ENCODE results near the gene SLC8A2.
A peak's percentile ranks its signal among the peaks of the same experiment; 100 is the strongest.

Gene SLC8A2, protein sequence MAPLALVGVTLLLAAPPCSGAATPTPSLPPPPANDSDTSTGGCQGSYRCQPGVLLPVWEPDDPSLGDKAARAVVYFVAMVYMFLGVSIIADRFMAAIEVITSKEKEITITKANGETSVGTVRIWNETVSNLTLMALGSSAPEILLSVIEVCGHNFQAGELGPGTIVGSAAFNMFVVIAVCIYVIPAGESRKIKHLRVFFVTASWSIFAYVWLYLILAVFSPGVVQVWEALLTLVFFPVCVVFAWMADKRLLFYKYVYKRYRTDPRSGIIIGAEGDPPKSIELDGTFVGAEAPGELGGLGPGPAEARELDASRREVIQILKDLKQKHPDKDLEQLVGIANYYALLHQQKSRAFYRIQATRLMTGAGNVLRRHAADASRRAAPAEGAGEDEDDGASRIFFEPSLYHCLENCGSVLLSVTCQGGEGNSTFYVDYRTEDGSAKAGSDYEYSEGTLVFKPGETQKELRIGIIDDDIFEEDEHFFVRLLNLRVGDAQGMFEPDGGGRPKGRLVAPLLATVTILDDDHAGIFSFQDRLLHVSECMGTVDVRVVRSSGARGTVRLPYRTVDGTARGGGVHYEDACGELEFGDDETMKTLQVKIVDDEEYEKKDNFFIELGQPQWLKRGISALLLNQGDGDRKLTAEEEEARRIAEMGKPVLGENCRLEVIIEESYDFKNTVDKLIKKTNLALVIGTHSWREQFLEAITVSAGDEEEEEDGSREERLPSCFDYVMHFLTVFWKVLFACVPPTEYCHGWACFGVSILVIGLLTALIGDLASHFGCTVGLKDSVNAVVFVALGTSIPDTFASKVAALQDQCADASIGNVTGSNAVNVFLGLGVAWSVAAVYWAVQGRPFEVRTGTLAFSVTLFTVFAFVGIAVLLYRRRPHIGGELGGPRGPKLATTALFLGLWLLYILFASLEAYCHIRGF

DNA sequence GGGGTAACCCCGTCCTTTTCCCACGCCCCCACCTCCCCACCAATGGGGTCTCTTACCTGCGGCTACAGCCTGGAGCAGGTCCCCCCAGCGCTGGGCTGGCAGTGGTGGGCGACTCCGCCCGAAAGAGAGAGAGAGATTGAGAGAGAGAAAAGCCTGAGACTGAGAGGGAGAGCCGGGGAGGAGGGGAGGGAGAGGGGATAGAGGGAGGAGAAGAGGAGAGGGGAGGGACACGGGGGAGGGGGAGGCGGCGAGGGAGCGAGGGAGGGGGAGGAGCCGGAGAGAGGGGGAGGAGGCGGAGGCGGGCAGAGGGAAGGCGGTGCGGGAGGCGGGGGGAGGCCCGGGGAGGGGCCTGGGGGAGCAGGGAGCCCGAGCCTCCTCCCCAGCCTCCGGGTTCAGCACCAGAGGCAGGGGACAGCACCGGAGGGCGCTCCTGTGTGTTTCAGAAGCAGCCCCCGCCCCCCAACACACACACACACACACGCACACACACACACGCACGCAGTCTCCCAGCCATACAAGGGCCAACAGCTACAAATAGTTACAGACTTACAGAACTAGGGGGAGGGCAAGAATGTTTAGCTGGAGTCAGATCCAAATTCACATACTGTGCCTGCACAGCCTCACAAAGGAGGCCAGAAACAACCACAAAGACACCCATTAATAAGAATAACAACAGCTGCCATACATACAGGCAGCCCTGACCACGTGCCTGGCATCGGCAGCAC, at the start of gene SLC8A2:
SLC8A2 (minus strand) TSS at position 161 of the 725 bp plus-strand sequence. CDS start 5,490 bp downstream, outside the sequence.
- DNase-seq = peak; percentile 20

DNA sequence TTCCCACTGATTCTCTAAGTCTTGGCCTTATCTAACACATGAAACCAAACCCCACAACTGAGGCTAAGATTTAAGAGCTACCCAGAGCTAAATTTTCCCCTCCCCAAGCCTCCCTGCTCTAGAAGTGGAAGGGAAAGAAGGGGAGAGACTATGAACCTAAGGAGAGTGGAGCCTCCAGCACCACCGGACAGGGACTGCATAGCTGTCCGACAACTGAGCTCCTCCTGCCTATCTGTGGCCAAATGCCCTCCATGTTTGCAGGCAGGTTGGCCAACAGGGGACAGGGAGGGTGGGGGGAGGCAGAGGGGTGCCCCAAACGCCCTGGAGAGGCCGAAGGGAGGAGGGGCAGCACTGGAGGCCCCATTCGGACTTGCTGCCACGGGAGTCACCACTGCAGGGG, 49.1 kb upstream of the SLC8A2 start:
- no peak for DNase-seq

DNA sequence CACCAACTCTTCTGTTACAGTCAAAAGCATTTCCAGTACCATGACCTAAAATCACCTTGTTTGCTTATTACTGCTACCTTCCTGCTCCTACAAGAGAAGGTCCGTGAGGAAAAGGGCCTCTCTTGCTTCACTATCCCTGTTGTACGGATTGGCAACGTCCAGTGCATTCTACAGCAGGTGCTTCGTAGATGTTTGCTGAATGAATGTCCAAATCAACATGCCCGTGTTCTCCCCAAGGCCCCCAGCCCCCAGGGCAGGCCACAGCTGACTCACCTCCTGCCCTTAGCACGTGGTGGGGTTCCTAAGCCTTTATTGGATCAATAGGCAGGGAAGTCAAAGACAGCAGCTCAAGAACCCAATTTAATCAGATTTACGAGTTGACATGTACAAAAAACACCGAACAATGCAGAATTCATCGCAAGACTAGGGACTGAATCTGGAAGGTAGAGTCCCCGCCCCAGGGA, 48.7 kb upstream of the SLC8A2 start:
- DNase-seq = no peak

DNA sequence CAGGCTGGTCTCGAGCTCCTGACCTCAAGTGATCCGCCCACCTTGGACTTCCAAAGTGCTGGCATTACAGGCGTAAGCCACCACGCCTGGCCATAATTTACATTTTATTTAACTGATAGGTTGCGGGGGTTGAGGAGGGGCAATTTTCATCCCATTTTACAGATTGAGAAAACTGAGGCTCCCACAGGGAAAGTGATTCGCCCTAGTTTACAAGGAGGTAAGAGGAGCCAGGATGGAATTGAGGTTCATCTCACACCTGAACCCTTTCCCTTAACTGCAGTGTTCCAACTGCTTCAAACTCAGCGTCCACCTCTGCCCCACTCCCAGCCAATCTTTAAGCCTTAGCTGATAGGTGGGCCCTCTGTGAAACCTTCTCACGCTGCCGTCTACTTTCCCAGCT, 47.2 kb upstream of the SLC8A2 start:
- no peak for DNase-seq

DNA sequence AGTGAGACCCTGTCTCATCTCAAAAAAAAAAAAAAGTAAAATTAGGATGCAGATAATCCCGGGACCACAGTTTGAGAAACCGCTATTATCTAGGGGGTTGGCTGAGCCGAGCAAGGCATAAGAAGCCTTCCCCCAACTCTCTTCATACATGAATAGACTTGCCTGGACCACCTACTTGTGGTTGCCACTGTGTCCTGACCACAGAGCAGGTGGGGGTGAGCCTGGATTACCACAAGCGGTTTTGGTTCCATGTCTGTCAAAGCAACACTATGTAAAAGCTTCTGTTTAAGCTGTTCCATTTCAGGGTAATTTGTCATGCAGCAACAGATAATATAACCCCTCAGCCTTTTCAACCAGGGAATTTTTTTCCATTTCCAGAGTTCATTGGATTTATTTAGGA, 46.4 kb upstream of the SLC8A2 start:
- peak; percentile 26 for DNase-seq

DNA sequence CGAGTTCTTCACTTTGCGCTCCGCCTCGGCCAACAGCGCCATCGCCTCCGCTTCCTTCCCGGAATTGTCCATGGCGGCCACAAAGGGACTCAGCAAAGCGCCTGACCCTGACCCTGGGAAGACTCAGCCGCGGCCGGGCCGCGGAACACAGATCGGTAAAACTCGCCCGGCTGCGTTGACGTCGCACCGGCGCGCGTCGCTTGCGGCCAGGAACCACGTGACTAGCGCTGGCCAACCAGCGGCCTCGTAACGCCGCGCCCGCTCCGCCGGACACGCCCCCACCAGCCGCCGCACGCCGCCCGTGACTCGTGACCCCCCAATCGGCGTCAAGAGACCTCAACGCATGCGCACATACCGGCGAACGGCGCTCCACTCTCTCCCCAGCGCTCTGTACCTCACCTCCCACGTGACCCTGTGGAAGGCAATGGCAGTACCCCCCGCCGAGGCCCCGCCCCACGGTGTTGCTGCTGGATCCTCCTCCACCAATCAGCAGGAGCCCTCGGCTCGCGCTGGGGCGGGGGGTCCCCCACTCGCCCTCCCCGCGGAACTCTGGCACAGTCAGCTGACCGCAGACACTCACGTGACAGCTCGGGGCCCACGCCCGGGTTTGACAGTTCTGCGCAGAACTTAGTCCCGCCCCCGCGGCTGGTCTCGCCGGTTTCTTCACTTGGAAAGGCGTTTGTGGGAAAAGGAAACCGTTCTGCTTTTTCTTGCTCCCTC, 43.3 kb upstream of the SLC8A2 start, which contains the start of gene NAPA:
NAPA (minus strand) TSS at position 195 of the 720 bp plus-strand sequence; CDS start at position 72, 123 bp downstream.
- DNase-seq = peak; percentile 99

DNA sequence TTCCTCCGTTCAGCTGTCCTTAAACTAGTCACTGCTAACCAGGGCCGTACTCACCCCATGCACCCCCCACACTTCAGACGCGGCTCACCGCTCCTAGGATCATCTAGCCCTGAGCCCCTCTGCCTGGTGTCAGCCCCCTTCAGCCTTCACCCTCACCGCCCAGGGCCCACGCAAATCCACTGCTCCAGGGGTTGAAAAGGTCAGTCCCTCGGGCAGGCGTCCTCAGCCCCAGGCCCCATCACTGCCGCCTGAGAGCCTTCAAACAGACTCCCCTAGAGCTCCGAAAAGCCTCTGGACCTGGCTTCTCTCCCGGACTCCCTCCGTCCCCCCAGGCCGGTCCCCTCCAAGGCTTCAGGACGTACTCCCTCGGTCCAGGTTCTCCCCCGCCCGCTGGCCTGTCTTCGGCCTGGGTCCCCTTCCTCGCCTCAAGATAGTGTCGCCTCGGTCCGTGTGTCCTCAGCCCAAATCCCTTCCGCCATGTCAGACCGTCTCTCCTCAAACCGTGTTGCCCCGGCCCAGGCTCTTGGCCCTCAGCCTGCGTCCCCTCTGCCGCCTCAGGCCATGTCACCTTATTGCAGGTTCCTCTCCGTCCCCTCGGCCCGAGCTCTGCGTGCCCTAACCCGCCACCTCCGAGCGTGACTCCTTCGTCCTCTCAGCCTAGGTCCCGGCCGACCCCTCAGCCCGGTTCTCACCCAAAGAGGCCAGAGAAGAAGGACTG, 42.6 kb upstream of the SLC8A2 start:
- DNase-seq = no peak

DNA sequence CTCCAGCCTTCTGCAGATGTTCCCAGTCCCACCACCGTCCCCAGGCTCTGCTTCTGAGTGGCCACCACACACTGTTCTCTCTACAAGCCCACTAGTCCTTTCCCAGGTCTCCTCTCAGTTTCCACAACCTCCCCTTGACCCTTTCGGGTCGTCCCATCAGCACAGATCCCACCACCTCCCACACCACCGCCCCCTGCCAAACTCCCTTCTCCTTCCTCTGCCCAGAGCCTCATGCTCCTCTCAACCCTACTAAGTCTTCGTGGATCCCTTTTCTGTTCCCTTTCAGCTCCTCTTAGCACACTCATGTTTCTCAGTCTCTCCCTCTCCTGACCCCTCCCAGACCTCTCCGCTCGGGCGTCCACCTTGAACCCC, 41.2 kb upstream of the SLC8A2 start:
- no peak for DNase-seq

DNA sequence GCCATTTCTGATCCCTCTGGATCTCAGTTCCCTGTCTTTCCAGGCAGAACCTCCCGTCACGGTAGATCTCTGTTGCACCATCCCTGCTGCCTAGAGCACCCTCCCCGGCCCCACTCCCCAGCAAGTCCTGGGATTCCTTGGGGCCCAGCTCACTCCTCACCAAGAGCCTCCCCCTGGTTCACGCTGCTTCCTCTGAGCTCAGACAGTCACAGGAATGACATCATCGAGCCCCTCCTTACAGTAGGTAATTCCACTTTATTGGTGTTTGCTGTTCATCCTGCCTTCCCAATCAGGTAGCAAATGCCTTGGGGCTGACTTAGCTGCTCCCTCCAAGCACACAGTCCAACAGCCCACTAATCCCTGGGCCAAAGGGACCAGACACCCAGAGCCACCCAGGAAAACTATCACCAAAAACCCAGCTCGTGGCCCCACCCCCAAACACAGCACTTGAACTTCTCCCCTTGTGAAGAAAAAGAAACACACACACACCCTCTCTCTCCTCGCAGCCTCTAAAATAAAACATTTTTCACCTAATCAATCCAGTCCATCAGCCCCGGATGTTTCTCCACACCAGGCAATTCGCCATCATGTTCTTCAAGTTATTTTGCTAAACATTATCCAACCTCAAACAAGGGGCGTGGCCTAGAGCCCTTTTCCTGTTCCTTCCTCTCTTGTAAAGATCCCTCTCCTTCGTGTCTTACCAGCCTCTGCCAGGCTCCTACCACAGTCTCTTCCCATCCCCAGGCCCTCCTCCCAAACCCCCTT, 40.7 kb upstream of the SLC8A2 start:
- DNase-seq = no peak

DNA sequence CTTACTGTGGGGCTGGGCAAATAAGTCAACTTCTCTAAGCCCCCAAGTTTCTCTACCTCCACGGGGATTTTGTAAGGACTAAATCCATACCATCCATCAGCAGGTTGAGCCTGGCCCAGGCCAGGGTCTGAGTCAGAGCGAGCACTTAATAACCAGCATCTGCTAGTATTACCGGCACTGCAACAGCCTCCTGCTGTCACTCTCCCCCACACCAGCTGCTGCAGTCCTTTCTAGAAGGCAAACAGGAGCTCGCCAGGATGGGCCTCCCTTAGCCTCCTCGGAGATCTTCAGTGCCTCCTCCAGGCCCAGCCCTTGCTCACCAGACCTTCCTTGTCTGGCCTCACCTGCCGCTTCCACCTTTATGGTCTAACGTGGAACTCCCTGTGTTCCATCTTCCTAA, 40.0 kb upstream of the SLC8A2 start:
- DNase-seq = no peak

DNA sequence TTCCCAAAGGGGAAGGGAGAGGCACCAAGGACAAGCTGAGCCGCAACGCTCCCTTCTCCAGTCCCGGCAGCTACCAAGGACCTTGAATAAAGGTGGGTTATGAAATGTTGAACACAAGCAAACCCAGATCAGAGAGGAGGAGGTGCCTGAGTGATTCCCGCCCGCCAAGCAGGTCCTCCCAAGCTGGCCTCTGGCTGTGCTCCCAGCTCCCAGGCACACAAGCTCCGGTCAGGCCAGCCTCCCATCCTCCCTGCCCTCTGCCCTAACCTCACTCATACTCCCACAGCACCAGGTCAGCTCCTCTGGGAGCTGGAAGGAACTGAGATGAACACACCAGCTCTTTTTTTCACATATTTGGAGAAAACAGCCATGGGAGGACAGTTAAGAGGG, 39.4 kb upstream of the SLC8A2 start:
- no peak for DNase-seq

DNA sequence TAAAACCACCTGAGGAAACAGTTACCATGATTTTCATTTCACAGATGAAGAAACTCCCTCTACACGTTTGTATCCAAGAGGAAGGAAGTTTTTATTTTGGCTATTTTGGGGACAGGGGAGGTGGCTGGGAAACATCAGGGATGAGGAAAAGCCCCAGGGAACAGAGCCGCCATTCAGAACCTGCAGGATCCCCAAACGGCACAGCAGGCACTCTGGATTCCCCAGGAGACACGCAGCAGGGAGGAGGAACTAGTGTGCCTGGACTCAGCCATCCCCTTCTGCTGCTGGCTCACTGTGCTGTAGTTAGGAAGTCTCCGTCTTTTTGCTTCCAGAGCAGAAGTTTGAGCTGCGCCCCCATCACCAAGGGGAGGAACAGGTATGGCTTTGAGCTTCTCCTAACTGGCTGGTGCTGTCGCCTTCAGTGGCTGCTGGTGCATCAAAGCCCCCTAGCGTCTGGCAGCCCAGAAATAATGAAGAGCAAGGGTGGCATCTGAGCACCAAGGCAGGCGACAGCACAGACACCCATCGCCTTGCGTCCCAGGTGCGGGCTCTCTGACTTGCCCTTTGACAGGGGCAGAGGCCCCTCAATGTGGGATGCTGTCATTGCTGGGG, 38.9 kb upstream of the SLC8A2 start:
- DNase-seq = no peak

DNA sequence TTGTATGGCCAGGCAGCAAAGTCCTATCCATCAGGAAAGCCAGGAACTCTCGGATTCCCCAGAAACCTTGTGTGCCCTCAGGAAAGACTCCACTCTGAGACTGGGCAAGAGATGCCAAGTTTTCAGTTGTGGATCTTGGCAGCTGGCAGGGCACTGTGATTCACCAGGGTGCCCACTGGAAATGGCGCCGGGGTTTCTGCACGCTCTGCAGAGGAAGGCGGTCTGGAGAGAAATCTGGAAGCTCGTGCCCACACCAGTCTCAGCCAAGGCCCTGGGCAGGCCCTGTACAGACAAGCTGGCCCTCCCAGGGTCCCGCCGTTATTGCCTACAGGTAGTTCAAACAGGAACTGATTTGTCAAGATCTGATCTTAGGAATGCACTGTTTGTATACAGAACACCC, 38.3 kb upstream of the SLC8A2 start:
- no peak for DNase-seq

DNA sequence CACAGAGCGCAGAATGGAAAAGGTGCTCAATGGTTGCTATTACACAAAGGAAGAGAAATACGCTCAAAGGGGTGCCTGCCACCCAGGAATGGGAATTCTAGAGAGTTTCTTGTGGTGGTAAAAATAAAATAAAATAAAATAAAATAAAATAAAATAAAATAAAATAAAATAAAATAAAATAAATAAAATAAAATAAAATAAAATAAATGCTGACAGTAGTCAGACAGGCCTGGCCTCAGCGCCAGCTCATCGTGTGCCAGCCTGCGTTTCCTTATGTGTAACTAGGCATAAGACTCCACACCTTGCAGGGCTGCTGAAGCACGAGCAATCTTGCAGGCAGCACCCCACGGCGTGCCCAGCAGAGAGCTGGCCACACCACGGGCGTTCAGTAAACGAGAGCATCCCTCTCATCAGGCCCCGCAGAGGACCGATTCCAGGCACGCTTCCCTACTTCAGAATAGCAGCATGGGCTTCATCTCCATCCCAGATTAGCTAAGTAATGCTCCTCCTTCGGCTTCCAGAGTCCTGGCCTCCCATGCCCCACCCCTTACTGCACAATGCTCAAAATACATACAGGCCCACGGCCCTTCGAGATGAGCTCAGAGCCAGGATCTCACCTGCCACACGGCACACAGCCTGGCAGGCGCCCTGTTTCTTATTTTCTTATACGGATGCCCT, 37.6 kb upstream of the SLC8A2 start:
- DNase-seq = no peak

DNA sequence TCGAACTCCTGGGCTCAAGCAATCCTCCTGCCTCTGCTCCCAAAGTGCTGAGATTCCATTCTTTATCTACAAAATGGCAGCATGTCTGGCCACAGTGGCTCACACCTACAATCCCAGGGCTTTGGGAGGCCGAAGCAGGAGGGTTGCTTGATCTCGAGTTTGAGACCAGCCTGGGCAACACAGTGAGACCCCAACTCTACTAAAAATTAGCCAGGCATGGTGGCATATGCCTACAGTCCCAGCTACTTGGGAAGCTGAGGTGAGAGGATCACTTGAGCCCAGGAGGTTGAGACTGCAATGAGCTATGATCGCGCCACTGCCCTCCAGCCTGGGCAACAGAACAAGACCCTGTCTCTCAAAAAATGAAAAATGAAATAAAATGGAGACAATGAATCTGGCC, 37.0 kb upstream of the SLC8A2 start:
- DNase-seq = no peak

DNA sequence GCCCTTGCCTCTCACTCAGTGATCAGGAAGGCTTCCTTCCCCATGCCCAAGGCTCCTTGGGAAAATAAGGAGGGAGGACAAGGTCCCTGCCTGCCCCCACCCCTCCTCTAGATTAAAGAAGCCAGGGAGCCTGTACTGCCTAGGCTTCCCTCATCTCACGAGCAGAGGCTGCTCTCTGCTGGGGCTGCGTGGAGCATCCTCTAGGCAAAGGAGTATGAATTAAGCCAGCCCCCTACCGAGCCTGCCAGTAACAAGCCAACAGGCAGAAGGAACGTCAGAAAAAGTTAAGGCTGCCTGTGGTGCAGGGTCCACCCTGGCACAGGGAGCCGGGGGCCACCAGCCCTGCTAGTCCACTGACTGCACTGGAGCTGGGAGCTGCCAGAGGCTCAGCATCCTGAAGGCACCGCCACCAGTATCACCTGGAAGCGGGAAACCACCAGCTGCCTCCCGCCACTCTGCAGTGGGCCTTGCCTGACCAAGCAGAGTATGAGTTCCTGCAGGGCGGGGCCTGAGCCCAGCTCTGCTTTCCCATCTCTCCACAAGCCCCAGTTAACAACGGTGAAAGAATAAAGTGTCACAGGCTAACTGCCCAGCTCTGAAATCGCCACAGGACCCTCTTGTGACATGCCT, 36.3 kb upstream of the SLC8A2 start:
- no peak for DNase-seq

DNA sequence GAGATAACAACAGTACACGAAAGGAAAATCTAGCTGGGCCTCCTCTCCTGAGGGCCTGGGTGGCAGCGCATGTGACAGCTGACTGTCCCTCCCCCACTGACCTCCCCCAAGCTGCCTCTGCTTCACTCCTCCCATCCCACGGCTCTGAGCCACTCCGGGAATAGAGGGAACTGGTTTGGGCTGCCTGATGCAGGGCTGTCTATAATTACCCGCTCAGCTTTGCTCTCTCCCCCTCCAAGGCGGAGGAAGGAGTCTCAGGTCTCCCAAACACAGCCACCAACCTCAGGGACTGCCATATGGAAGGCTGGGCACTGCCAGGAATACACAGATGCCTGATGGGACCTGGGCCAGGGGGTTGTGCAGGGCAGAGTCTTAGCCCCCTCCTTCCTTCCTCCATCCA, 35.3 kb upstream of the SLC8A2 start:
- DNase-seq = no peak

DNA sequence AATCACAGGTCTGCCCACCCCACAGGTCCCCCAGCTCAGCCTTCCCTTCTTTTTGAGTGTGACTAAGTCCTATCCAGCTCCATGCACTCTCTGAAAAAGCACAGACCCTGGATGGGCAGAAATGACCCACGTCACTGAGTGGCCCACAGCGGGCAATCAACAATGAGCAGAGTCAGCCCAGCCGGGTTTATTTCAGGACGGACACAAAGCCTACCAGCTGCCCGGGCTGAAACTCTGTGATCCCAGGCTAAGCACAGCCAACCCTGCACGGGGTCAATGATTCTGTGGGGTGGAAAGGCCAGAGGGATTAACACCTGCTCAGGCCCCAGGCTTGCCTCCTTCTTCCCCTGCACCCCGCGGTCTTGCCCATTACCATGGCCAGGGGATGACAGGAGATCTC, 34.8 kb upstream of the SLC8A2 start:
- no peak for DNase-seq

DNA sequence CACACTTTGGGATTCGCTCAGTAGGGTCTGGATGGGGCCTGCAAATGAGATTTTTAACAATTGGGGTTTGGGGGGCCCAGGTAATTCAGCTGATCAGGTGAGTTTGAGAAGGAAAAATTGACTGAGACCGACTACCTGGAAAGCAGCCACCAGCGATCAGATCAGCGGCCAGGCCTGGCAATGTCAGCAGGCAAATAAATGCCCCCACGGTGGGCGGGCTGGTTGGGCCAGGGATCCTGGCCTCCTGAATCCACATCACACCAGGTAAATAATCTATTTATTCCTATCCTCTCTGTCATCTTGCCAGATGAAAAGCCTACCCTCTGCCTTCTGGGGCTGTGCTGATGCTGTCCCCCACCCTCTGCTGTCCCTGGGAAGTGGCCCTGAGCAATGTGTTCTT, 33.8 kb upstream of the SLC8A2 start:
- no peak for DNase-seq

DNA sequence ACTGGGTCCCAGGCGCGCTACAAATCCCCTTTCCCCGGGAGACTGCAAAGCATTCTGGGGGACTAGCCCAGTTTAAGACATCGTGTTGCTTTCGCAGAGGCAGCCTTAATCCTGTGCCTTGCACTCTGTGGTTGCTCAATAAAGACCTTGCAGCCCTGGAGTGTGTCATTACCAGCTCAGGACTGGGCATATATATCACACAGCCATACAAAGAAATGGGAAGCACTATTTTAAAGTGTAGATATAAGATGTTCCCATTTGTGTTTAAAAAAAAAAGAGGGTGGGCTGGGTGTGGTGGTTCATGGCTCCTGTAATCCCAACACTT, 32.1 kb upstream of the SLC8A2 start:
- DNase-seq = no peak

Measured in KG1 (cell line).